HepG2 (cell line): ENCODE measurements around the gene TUBB. TPM values are rescaled to one million over a fixed set of nuclear protein-coding genes. Genes with fewer than 3 reads are reported as not detected.
A peak's percentile ranks its signal among the peaks of the same experiment; 100 is the strongest.

Experiments used
- ATAC-seq: fragments of 200-7000 bp; cut with Tn5 transposase; 3 replicates; pipeline ENCODE4 v1.9.1; 2020; ENCODE audit warnings: mild to moderate bottlenecking, moderate library complexity
- BruUV-seq: library from RNA; stranded (reverse); fragments of 400-500 nt; replicated peaks from 2 replicates; lab custom pipeline; 2021; lab: Mats Ljungman, UMichigan
- CTCF ChIA-PET: fragments of 300-600 bp; formaldehyde crosslinking; extraction: SDS; loops from one replicate; lab custom pipeline; 2021; ENCODE audit warnings: low total read pairs, inconsistent platforms, low intra/inter-chr PET ratio; lab: Yijun Ruan, JAX
- POLR2A ChIA-PET: fragments of 350-600 bp; sonication (Branson Sonifier 250); formaldehyde crosslinking; loops from one replicate; lab custom pipeline; 2020; ENCODE audit warnings: antibody characterized with exemption, inconsistent platforms; lab: Yijun Ruan, JAX
- DNase-seq: peaks from one replicate; pipeline ENCODE4 v3.0.0-alpha.2; 2015; ENCODE audit warnings: low spot score
- FAIRE-seq: peaks from 3 replicates; lab custom pipeline; 2011; peaks lifted over from hg19 to GRCh38; lab: Jason Lieb, UNC
- H2AFZ ChIP-seq: one replicate; pipeline ENCODE4 v1.6.1; 2011; ENCODE audit warnings: low read length, inconsistent platforms
- H3K27ac ChIP-seq: fragments of 300-600 bp; 3 replicates; pipeline ENCODE4 v1.8.0; 2011; ENCODE audit warnings: mixed run types, mild to moderate bottlenecking, mixed read lengths, low read length, inconsistent platforms; ENCODE audit not compliant: insufficient read depth; ENCODE audit errors: extremely low read length
- H3K27me3 ChIP-seq, 2 experiments: fragments of 200-600 bp in 1 of 2; 2 replicates in 1 of 2; 3 replicates in 1 of 2; pipeline versions ENCODE4 v1.6.0 to v1.8.0; 2011; ENCODE audit warnings: low read length in 2 of 2, mild to moderate bottlenecking in 2 of 2, moderate library complexity in 2 of 2, inconsistent platforms in 1 of 2; ENCODE audit not compliant: insufficient read depth in 2 of 2, control insufficient read depth in 1 of 2
- H3K36me3 ChIP-seq, 2 experiments: fragments of 200-600 bp in 1 of 2; replicated peaks in 1 of 2; 2 replicates in 1 of 2; 3 replicates in 1 of 2; pipeline versions ENCODE4 v1.5.1 to v1.8.0; 2011; ENCODE audit warnings: low read length in 2 of 2, inconsistent platforms in 1 of 2; ENCODE audit not compliant: insufficient read depth in 2 of 2, control insufficient read depth in 1 of 2
- H3K4me1 ChIP-seq: 2 replicates; pipeline ENCODE4 v1.5.1; 2012; ENCODE audit warnings: low read length, inconsistent platforms; ENCODE audit not compliant: insufficient read depth
- H3K4me2 ChIP-seq: 2 replicates; pipeline ENCODE4 v1.6.0; 2011; ENCODE audit warnings: low read depth, low read length, inconsistent platforms
- H3K4me3 ChIP-seq, 3 experiments: fragments of 200-600 bp in 1 of 3; sonication (generic), shearing (Covaris generic) in 1 of 3; replicated peaks in 1 of 3; 2 replicates each; pipeline ENCODE4 v1.5.1; 2011 to 2016; ENCODE audit warnings: low read length in 3 of 3, inconsistent platforms in 2 of 3, low read depth in 2 of 3, mild to moderate bottlenecking in 2 of 3, control low read depth in 1 of 3, mixed read lengths in 1 of 3; ENCODE audit not compliant: insufficient read depth in 1 of 3
- H3K79me2 ChIP-seq: one replicate; pipeline ENCODE4 v1.6.1; 2011; ENCODE audit warnings: low read length, inconsistent platforms; ENCODE audit not compliant: insufficient read depth
- H3K9ac ChIP-seq: 2 replicates; pipeline ENCODE4 v1.6.0; 2011; ENCODE audit warnings: mild to moderate bottlenecking, low read depth, low read length, inconsistent platforms; ENCODE audit not compliant: insufficient read depth
- H3K9me3 ChIP-seq: 2 replicates; pipeline ENCODE4 v1.5.1; 2012; ENCODE audit warnings: mild to moderate bottlenecking, low read length
- H4K20me1 ChIP-seq: 2 replicates; pipeline ENCODE4 v1.6.0; 2011; ENCODE audit warnings: inconsistent platforms, mild to moderate bottlenecking, low read length, moderate library complexity; ENCODE audit not compliant: insufficient read depth
- ELF1 ChIP-seq: sonication (generic); formaldehyde crosslinking; IDR thresholded peaks from 2 replicates; pipeline ENCODE4 v1.4.0; 2020; ENCODE audit warnings: missing genetic modification reagents
- FOSL2 ChIP-seq: sonication (generic); formaldehyde crosslinking; IDR thresholded peaks from 2 replicates; pipeline ENCODE4 v1.4.0; 2020; ENCODE audit warnings: missing genetic modification reagents
- GABPB1 ChIP-seq: IDR thresholded peaks from 2 replicates; pipeline ENCODE4 v1.6.1; 2016; ENCODE audit warnings: mild to moderate bottlenecking, missing genetic modification reagents, moderate library complexity, missing compliant biosample characterization
- JUNB ChIP-seq: sonication (generic); formaldehyde crosslinking; IDR thresholded peaks from 2 replicates; pipeline ENCODE4 v1.8.0; 2022; ENCODE audit warnings: missing genetic modification reagents, mild to moderate bottlenecking, borderline replicate concordance
- MYNN ChIP-seq: sonication (generic); formaldehyde crosslinking; IDR thresholded peaks from 2 replicates; pipeline ENCODE4 v1.4.0; 2020; ENCODE audit warnings: mild to moderate bottlenecking, low read depth, missing genetic modification reagents
- NKX3-1 ChIP-seq: sonication (generic); formaldehyde crosslinking; IDR thresholded peaks from 2 replicates; pipeline ENCODE4 v1.5.0; 2020; ENCODE audit warnings: missing genetic modification reagents
- NR2C2 ChIP-seq: sonication (generic); formaldehyde crosslinking; IDR thresholded peaks from 2 replicates; pipeline ENCODE4 v1.4.0; 2020; ENCODE audit warnings: missing genetic modification reagents, mild to moderate bottlenecking, moderate library complexity, borderline replicate concordance
- PHF20 ChIP-seq: sonication (generic); formaldehyde crosslinking; IDR thresholded peaks from 2 replicates; pipeline ENCODE4 v1.5.0; 2020; ENCODE audit warnings: mild to moderate bottlenecking, missing genetic modification reagents
- RARG ChIP-seq: sonication (generic); formaldehyde crosslinking; IDR thresholded peaks from 2 replicates; pipeline ENCODE4 v1.4.0; 2020; ENCODE audit warnings: low read depth, mild to moderate bottlenecking, missing genetic modification reagents
- ZFX ChIP-seq: sonication (generic); formaldehyde crosslinking; IDR thresholded peaks from 2 replicates; pipeline ENCODE4 v1.4.0; 2020; ENCODE audit warnings: mild to moderate bottlenecking, low read depth, missing genetic modification reagents, moderate library complexity
- ZFY ChIP-seq: sonication (generic); formaldehyde crosslinking; IDR thresholded peaks from 2 replicates; pipeline ENCODE4 v1.4.0; 2020; ENCODE audit warnings: missing genetic modification reagents
- WGBS: methylation state at CpG from one replicate; pipeline ENCODE4 v1.1.6; 2017; ENCODE audit warnings: low lambda C conversion rate; 5-methylcytosine and 5-hydroxymethylcytosine counted together
- in situ Hi-C: cut with HindIII; loops from 2 replicates; pipeline ENCODE4 v1.10.0; 2017; ENCODE audit warnings: low pct_unique_long_range_greater_than_20kb; ENCODE audit not compliant: extremely low pct_ligation_motif_present
- intact Hi-C: fragments of 100-400 bp; cut with micrococcal nuclease; formaldehyde crosslinking; loops from one replicate; pipeline ENCODE4 v1.10.0; 2022; ENCODE audit not compliant: unreplicated experiment
- polyA plus RNA-seq, 8 experiments: library from polyadenylated mRNA; depleted of rRNA in 3 of 8; stranded (reverse) in 7 of 8; unstranded in 1 of 8; fragments of >200 nt; fragmentation: Illumina TruSeq in 4 of 8; extraction: Trizol in 4 of 8; gene quantifications; 2 replicates each; pipeline versions ENCODE4 v1.2.1 to v1.2.3, GENCODE V29; 2011 to 2016; ENCODE audit warnings: low read depth in 4 of 8, missing spikeins in 1 of 8, mixed read lengths in 1 of 8; ENCODE audit not compliant: insufficient read depth in 1 of 8
- total RNA-seq, 5 experiments: library from RNA; depleted of rRNA; stranded (reverse); fragments of >200 nt; fragmentation: Illumina TruSeq; extraction: Trizol; gene quantifications; 2 replicates each; pipeline ENCODE4 v1.2.3, GENCODE V29; 2016; ENCODE audit warnings: low read depth in 1 of 5
- TF ChIP-seq, protein P1 (sequence below): sonication (generic); formaldehyde crosslinking; IDR thresholded peaks from 2 replicates; pipeline ENCODE4 v1.5.1; 2020; ENCODE audit warnings: mild to moderate bottlenecking, missing genetic modification reagents, moderate library complexity
- TF ChIP-seq, protein P2 (sequence below): sonication (generic); formaldehyde crosslinking; IDR thresholded peaks from 2 replicates; pipeline ENCODE4 v1.4.0; 2020; ENCODE audit warnings: low read depth, mild to moderate bottlenecking, missing genetic modification reagents
- TF ChIP-seq, protein P3 (sequence below): IDR thresholded peaks from 2 replicates; pipeline ENCODE4 v1.6.1; 2012; ENCODE audit warnings: inconsistent platforms
- TF ChIP-seq, protein P4 (sequence below): sonication (generic); formaldehyde crosslinking; IDR thresholded peaks from 2 replicates; pipeline ENCODE4 v1.4.0; 2020; ENCODE audit warnings: missing genetic modification reagents

TUBB gene
- total and polyA plus RNA-seq, 2 of the 13 experiments (the other 11 are each of a cell fraction or from before 2014, with no cell fraction given) = 911 to 1,163 TPM

DNA sequence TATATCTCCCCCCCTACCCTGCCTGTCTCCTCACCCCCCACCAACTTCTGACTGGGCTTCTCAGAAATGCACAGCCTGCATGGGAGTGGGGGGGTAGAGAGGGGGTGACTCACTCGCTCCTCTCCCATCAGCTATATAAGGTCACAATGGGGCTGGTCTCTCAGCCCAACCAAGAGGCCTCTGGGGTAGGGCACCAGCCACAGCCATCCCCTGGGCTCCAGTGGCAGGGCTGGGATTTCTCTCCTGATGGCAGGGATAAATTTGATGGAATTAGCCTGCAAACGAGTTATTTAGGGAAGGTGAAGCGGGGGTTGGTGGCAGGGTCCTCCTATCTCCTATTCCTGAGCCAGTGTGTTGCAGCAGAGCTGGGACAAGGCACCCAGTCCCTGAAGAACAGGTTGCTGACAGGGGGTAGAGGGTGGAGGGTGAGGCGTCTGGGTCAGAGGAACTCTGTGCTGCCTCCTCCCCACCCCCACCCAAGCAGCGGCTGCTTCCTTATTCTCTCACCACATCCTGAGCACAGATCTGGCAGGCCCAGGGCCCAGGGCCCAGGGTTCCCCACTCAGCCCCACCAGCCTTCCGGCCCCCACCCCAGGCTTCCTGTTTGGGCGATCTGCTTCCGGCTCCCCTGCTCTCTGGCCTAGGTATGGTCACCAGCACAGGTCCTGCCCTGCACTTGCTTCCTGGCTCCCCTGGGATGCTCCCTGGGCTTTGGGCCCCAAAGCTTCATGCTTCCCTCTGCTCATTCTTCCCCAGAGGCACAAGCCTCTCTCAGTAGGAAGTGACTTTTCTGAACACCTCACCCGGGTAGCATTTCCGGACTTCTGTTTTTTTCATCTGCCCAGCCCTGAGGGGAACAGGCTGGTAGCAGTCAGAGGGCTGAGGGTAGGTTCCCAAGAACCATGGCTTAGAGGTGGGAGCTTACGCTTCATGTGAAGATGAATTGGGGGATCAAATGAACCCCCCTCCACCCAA is 37.7 kb upstream of the TUBB start:
- no peak for FAIRE-seq
- intact Hi-C loops = no loop called here
- 73% methylated on average over 10 of the region's 11 CpGs for WGBS
- no peaks in the 10 kb centered on the region for H3K79me2 ChIP-seq
- ChIA-PET POLR2A (interaction anchor here (0.5 to 4.7 kb wide), 8 partner anchors 9 to 100 kb away, joined by 3 to 92 read pairs (median 6); partner anchors contain the start of genes DHX16, MDC1, NRM and TUBB), CTCF (interaction anchor here (0.7 to 3.5 kb wide), 3 partner anchors 39 to 43 kb away, joined by 3 to 11 read pairs (median 4); no protein-coding TSS in a partner anchor)
- no TSS peak for BruUV-seq
- no peak; the same call in 2 of the 3 replicates for ATAC-seq
- peak overlapping the region in 1 of 3 experiments; percentile 5; a peak in 1 of 6 replicates for H3K4me3 ChIP-seq
- no peaks in the 10 kb centered on the region for H4K20me1 ChIP-seq
- H2AFZ ChIP-seq = no peak overlapping the region
- H3K4me1 ChIP-seq = peaks cover 61% of the 10 kb centered on the region
- H3K9ac ChIP-seq = peak overlapping the region; percentile 24; the same call in 1 of the 2 replicates
- H3K27ac ChIP-seq = peak overlapping the region; percentile 3
- H3K27me3 ChIP-seq = no peaks in the 10 kb centered on the region
- no peaks in the 10 kb centered on the region for H3K9me3 ChIP-seq
- H3K4me2 ChIP-seq = peak overlapping the region; percentile 48
- DNase-seq = peak; percentile 50
- no peaks in the 10 kb centered on the region for H3K36me3 ChIP-seq
- in situ Hi-C loops = loop anchor here (25.0 kb wide), 1 partner anchor 405 kb away; no protein-coding TSS in a partner anchor
- TF ChIP-seq NR2C2 (peak; percentile 27; the same call in 1 of the 2 replicates), PHF20 (peak; percentile 44; the same call in 1 of the 2 replicates), ZFY (CRISPR knock-in tag) (no peak; the same call in 1 of the 2 replicates), MYNN (CRISPR knock-in tag) (no peak), ZFX (CRISPR knock-in tag) (peak; percentile 44; the same call in 1 of the 2 replicates), RARG (CRISPR knock-in tag) (no peak), GABPB1 (CRISPR knock-in tag) (peak; percentile 70), JUNB (CRISPR knock-in tag) (no peak), ELF1 (CRISPR knock-in tag) (peak; percentile 14; the same call in 1 of the 2 replicates), NKX3-1 (CRISPR knock-in tag) (no peak), FOSL2 (CRISPR knock-in tag) (peak; percentile 79)
- TF ChIP-seq, protein P1, sequence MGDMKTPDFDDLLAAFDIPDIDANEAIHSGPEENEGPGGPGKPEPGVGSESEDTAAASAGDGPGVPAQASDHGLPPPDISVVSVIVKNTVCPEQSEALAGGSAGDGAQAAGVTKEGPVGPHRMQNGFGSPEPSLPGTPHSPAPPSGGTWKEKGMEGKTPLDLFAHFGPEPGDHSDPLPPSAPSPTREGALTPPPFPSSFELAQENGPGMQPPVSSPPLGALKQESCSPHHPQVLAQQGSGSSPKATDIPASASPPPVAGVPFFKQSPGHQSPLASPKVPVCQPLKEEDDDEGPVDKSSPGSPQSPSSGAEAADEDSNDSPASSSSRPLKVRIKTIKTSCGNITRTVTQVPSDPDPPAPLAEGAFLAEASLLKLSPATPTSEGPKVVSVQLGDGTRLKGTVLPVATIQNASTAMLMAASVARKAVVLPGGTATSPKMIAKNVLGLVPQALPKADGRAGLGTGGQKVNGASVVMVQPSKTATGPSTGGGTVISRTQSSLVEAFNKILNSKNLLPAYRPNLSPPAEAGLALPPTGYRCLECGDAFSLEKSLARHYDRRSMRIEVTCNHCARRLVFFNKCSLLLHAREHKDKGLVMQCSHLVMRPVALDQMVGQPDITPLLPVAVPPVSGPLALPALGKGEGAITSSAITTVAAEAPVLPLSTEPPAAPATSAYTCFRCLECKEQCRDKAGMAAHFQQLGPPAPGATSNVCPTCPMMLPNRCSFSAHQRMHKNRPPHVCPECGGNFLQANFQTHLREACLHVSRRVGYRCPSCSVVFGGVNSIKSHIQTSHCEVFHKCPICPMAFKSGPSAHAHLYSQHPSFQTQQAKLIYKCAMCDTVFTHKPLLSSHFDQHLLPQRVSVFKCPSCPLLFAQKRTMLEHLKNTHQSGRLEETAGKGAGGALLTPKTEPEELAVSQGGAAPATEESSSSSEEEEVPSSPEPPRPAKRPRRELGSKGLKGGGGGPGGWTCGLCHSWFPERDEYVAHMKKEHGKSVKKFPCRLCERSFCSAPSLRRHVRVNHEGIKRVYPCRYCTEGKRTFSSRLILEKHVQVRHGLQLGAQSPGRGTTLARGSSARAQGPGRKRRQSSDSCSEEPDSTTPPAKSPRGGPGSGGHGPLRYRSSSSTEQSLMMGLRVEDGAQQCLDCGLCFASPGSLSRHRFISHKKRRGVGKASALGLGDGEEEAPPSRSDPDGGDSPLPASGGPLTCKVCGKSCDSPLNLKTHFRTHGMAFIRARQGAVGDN (CRISPR knock-in tag) = peak; percentile 76
- TF ChIP-seq, protein P2, sequence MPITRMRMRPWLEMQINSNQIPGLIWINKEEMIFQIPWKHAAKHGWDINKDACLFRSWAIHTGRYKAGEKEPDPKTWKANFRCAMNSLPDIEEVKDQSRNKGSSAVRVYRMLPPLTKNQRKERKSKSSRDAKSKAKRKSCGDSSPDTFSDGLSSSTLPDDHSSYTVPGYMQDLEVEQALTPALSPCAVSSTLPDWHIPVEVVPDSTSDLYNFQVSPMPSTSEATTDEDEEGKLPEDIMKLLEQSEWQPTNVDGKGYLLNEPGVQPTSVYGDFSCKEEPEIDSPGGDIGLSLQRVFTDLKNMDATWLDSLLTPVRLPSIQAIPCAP (CRISPR knock-in tag) = no peak
- TF ChIP-seq, protein P3, sequence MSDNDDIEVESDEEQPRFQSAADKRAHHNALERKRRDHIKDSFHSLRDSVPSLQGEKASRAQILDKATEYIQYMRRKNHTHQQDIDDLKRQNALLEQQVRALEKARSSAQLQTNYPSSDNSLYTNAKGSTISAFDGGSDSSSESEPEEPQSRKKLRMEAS = no peak; the same call in 1 of the 2 replicates
- TF ChIP-seq, protein P4, sequence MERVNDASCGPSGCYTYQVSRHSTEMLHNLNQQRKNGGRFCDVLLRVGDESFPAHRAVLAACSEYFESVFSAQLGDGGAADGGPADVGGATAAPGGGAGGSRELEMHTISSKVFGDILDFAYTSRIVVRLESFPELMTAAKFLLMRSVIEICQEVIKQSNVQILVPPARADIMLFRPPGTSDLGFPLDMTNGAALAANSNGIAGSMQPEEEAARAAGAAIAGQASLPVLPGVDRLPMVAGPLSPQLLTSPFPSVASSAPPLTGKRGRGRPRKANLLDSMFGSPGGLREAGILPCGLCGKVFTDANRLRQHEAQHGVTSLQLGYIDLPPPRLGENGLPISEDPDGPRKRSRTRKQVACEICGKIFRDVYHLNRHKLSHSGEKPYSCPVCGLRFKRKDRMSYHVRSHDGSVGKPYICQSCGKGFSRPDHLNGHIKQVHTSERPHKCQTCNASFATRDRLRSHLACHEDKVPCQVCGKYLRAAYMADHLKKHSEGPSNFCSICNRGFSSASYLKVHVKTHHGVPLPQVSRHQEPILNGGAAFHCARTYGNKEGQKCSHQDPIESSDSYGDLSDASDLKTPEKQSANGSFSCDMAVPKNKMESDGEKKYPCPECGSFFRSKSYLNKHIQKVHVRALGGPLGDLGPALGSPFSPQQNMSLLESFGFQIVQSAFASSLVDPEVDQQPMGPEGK (CRISPR knock-in tag) = peak; percentile 49; the same call in 1 of the 2 replicates
